ENCODE results near the gene EEF1G.

EEF1G gene

DNA sequence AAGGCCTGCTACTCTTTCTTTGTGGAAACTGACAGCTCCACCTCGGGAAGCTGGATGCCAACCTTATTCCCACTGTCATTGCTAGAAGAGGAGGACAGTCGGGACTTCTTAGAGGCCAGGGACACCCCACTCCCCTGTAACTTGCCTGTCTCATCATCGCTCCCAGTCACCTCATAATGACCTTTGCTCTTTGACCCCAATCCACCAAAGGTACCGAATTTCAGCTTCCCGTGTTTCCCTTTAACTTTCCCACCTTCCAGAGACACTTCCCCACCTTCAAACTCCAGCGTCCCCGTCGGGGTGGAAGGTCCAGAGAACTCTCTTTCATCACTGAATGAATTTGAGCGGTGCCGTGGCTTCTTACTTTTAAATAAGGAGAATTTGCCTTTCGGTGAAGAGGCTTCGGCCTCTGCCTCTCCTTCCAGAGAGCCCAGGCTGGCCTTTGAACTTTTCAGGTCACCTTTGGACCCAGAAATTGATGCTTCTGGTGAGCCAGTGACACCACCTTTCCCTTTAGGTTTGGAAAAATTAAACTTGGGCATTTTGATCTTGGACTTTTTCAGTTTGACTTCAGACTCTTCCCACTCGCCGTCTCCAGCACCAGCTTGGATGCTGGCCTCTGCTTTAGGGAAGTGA lies 56.8 kb downstream of the EEF1G start:
- no peak for DNase-seq (ENCODE audit: low read depth)
- TF ChIP-seq, protein P1, sequence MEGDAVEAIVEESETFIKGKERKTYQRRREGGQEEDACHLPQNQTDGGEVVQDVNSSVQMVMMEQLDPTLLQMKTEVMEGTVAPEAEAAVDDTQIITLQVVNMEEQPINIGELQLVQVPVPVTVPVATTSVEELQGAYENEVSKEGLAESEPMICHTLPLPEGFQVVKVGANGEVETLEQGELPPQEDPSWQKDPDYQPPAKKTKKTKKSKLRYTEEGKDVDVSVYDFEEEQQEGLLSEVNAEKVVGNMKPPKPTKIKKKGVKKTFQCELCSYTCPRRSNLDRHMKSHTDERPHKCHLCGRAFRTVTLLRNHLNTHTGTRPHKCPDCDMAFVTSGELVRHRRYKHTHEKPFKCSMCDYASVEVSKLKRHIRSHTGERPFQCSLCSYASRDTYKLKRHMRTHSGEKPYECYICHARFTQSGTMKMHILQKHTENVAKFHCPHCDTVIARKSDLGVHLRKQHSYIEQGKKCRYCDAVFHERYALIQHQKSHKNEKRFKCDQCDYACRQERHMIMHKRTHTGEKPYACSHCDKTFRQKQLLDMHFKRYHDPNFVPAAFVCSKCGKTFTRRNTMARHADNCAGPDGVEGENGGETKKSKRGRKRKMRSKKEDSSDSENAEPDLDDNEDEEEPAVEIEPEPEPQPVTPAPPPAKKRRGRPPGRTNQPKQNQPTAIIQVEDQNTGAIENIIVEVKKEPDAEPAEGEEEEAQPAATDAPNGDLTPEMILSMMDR (IDR thresholded peaks at IDR 0.05; ENCODE audit: insufficient read depth, low read depth, low read length, missing control alignments): no peak
- H3K4me3 ChIP-seq (ENCODE audit: low read depth, low read length): no peak overlapping the region

DNA sequence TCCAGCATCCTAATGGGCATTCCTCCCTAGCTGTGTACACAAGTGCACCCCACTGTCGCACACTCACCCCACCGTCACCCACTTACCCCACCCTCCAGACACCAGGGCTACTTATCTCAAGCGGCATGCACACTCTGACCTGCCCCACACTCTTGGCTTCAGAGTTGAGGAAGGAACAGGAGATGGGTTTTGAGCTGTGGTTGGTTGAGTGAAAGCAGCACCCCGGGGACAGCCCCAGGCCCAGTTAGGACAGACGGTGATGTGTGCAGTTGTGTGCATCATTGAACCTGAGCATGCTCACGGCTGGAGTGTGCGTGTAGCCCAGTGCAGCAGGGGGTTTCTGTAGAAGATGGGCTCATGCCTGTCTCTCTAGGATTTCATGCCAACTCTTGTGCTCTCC lies 59.5 kb downstream of the EEF1G start:
- TF ChIP-seq, protein P1 (IDR thresholded peaks at IDR 0.05; ENCODE audit: insufficient read depth, low read depth, low read length, missing control alignments): no peak
- H3K4me3 ChIP-seq (ENCODE audit: low read depth, low read length): no peak overlapping the region
- DNase-seq (ENCODE audit: low read depth): peak; percentile 31

DNA sequence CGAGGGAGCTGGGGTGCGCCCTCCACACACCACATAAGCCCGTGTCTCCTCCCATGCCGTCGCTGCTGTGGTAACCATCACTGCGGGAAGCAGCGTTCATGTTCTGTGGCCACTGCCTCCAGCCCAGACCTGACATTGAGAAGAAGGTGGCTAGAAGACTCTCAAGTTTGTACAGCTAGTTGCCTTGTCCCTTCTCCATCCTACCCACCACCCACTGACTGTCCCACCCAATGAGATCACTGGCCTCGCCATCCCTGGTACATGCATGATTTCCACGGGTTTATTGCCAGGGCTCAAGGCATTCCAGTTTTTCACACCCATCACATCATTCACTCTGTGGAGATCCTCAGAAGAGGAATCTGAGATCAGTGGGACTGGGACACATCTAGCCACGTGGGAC lies 60.1 kb downstream of the EEF1G start:
- DNase-seq (ENCODE audit: low read depth): no peak
- TF ChIP-seq, protein P1 (IDR thresholded peaks at IDR 0.05; ENCODE audit: insufficient read depth, low read depth, low read length, missing control alignments): no peak
- H3K4me3 ChIP-seq (ENCODE audit: low read depth, low read length): no peak overlapping the region

DNA sequence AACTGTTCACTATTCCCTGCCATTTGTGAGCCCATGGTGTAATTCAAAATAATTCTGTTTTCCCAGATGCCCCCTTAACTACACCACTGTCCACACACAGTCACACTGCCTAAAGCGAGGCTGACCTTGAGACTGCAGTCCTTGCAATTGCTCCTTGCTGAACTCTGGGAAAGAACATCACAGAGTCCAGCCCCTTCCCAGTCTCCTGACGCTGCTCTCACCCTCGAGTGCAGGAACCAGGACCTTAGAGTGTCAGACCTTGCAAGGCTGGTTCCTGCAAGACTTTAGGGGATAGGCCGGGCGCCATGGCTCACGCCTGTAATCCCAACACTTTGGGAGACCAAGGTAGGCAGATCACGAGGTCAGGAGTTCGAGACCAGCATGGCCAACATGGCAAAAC lies 60.7 kb downstream of the EEF1G start:
- no peak overlapping the region for H3K4me3 ChIP-seq (ENCODE audit: low read depth, low read length)
- TF ChIP-seq, protein P1 (IDR thresholded peaks at IDR 0.05; ENCODE audit: insufficient read depth, low read depth, low read length, missing control alignments): no peak
- DNase-seq (ENCODE audit: low read depth): no peak
